H1 (cell line): ENCODE data around the gene TSEN54. TPM values are rescaled to one million over a fixed set of nuclear protein-coding genes. Genes with fewer than 3 reads are reported as not detected.

Experiments used
- BCL11A ChIP-seq, 2 experiments: IDR thresholded peaks; one replicate each; pipeline ENCODE4 v1.6.1; 2011; ENCODE audit warnings: low read depth in 2 of 2, low read length in 2 of 2, mild to moderate bottlenecking in 2 of 2
- CBX8 ChIP-seq: fragments of 300-800, 300-1000 bp; sonication (generic); IDR thresholded peaks from 2 replicates; pipeline ENCODE4 v1.7.1; 2016; ENCODE audit warnings: low read depth, low read length, borderline replicate concordance
- CHD7 ChIP-seq: fragments of 300-600 bp; sonication (generic); IDR thresholded peaks from 2 replicates; pipeline ENCODE4 v1.7.1; 2012; ENCODE audit warnings: low read length, moderate library complexity, mild to moderate bottlenecking, inconsistent platforms; ENCODE audit not compliant: insufficient replicate concordance
- CTBP2 ChIP-seq: IDR thresholded peaks from 2 replicates; pipeline ENCODE4 v1.7.0; 2011; ENCODE audit warnings: borderline replicate concordance, mild to moderate bottlenecking, moderate library complexity, mixed read lengths, low read length; ENCODE audit not compliant: insufficient read depth, insufficient read length
- EP300 ChIP-seq, 2 experiments: IDR thresholded peaks; 1 replicate in 1 of 2; 2 replicates in 1 of 2; pipeline ENCODE4 v1.6.1; 2011 to 2012; ENCODE audit warnings: low read depth in 2 of 2, low read length in 2 of 2, mild to moderate bottlenecking in 2 of 2, borderline replicate concordance in 1 of 2, inconsistent platforms in 1 of 2, moderate library complexity in 1 of 2
- JUN ChIP-seq: IDR thresholded peaks from 2 replicates; pipeline ENCODE4 v1.6.1; 2011; ENCODE audit warnings: low read depth, mild to moderate bottlenecking, improper control_type of control experiment, low read length
- POLR2A ChIP-seq, 2 experiments: IDR thresholded peaks; 1 replicate in 1 of 2; 2 replicates in 1 of 2; pipeline ENCODE4 v1.6.1; 2011; ENCODE audit warnings: low read depth in 2 of 2, low read length in 2 of 2, mild to moderate bottlenecking in 2 of 2; ENCODE audit errors: control extremely low read depth in 1 of 2
- SUZ12 ChIP-seq: fragments of 200-600 bp; sonication (generic); IDR thresholded peaks from 2 replicates; pipeline ENCODE4 v1.6.1; 2012; ENCODE audit warnings: mild to moderate bottlenecking, inconsistent platforms, low read length, moderate library complexity, mixed read lengths
- TAF7 ChIP-seq: optimal IDR thresholded peaks from 2 replicates; pipeline ENCODE3; 2011; ENCODE audit warnings: low read depth, mild to moderate bottlenecking, inconsistent platforms, low read length, moderate library complexity, borderline replicate concordance
- TEAD4 ChIP-seq: IDR thresholded peaks from 2 replicates; pipeline ENCODE4 v1.6.1; 2012; ENCODE audit warnings: low read depth, low read length, inconsistent platforms, mixed read lengths
- polyA plus RNA-seq, 7 experiments: library from polyadenylated mRNA; depleted of rRNA in 3 of 7; stranded (reverse) in 5 of 7; unstranded in 2 of 7; fragments of >200 nt in 5 of 7; fragments of 200-250 nt in 2 of 7; gene quantifications; 1 replicate in 5 of 7; 2 replicates in 1 of 7; 4 replicates in 1 of 7; pipeline versions ENCODE4 v1.2.1 to v1.2.3, GENCODE V29; 2011 to 2013; ENCODE audit warnings: missing spikeins in 2 of 7, mixed read lengths in 2 of 7
- total RNA-seq: library from RNA; stranded (reverse); fragmentation: NEBNext Ultra II Directional; extraction: Animal tissue kit (Norgen Biotek cat#: 25700); gene quantifications from 2 replicates; pipeline ENCODE4 v1.2.1, GENCODE V29; 2021

TSEN54 gene
- total and polyA plus RNA-seq, 2 of the 8 experiments (the other 6 are each of a cell fraction or from before 2014, with no cell fraction given), result 43.6 to 60.3 TPM

- no peak for TF ChIP-seq CHD7
- TF ChIP-seq POLR2A (IDR thresholded peaks at IDR 0.05; ENCODE audit: control extremely low read depth in 1 of 2, low read depth in 2 of 2, low read length in 2 of 2), result no peak
- TF ChIP-seq TEAD4, result no peak
- TF ChIP-seq EP300 (IDR thresholded peaks at IDR 0.05; ENCODE audit: borderline replicate concordance in 1 of 2, low read depth in 2 of 2, low read length in 2 of 2), result no peak
- no peak for TF ChIP-seq BCL11A (IDR thresholded peaks at IDR 0.05; ENCODE audit: low read depth in 2 of 2, low read length in 2 of 2)
- TF ChIP-seq TAF7, result no peak
- no peak for TF ChIP-seq JUN
- no peak for TF ChIP-seq SUZ12
- no peak for TF ChIP-seq CBX8
- no peak for TF ChIP-seq CTBP2
These were observed 14.8 kb upstream of the TSEN54 start (continued) for GRCh38 chr17:75501378-75502071.
